GM19372 (cell line): ENCODE results near the gene SLC6A3.
"Not testable (repeated sequence)": the region's sequence is repeated elsewhere in the genome, so short reads cannot be mapped to it uniquely, and the experiment has no call there.

Source experiments
- ATAC-seq: cut with Tn5 transposase; IDR thresholded peaks from one replicate; pipeline ENCODE4 v1.9.1; 2021; ENCODE audit warnings: mild to moderate bottlenecking, low read depth, moderate library complexity; ENCODE audit not compliant: unreplicated experiment

Gene SLC6A3

DNA sequence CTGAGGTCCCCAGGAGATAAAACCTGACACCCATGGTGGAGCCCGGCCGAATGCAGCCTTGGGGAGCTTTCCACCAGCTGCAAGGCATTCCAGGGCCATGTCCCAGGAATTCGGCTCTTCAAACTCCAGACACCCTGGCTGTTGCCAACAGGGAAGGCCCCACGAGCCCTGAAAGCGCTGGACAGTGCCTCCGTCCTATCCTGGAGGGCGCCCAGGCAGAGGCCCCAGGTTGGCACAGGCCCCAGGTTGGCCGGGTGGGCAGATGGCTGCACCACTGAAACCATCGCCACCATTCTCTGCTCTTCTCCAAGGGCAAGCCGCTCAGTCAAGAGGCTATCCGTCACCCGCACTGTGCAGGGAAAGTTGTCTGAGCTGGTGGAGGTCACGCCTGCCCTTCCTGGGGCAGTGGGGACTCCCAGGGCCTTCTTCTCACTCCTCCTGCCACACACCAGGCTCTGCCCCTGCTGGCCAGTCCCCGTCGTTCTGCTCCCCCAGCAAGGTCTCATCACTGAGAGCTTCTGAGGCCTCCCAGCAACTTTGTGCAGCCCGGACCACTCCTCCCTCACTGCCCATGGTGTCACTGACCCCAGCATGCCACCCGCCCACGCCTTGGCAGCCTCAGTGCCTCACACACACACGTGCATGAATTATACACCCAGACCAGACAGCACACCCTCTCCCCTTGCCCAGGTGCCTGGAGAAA is 21.2 kb downstream of the SLC6A3 start:
- no peak for ATAC-seq

DNA sequence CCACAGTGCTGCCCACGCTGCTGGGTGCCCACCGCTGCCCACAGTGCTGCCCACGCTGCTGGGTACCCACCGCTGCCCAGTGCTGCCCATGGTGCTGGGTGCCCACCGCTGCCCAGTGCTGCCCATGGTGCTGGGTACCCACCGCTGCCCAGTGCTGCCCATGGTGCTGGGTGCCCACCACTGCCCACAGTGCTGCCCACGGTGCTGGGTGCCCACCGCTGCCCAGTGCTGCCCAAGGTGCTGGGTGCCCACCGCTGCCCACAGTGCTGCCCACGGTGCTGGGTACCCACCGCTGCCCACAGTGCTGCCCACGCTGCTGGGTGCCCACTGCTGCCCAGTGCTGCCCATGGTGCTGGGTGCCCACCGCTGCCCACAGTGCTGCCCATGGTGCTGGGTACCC is 22.7 kb downstream of the SLC6A3 start:
- ATAC-seq: not testable (repeated sequence)

DNA sequence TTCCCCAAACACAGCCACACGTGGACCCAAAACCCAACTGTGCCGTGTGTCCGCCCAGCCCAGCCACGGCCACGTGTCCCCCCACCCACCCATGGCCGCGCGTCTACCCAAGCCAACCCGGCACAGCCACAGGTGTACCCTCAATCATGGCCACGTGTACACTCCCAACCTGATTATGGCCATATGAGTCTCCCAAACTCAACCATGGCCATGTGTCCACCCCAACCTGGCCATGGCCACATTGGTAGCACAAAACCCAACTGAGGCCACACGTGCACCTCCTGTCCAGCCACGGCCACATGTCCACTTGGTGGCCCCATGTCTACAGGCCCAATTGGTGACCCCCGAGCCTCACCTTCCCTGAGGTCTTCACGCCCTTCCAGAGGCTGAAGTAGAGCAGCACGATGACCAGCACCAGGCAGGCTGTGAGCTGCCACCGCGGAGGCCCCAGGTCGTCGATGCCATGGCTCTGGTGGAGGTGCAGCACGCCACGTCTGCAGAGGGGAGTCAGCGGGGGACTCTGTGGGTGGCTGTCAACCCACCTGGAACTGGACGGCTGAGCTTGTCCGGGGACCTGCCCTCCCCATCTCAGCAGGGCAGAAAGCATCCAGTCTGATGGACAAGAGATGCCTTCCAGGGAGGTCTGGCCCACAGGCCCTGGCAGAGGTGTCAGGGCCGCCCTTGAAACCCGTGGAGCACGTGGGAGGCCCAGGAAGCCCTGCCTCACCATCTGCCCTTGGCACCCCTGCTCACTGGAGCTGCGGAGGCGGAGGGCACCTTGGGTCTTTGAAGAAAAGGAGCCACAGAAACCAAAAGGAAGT is 23.5 kb downstream of the SLC6A3 start:
- ATAC-seq: no peak

DNA sequence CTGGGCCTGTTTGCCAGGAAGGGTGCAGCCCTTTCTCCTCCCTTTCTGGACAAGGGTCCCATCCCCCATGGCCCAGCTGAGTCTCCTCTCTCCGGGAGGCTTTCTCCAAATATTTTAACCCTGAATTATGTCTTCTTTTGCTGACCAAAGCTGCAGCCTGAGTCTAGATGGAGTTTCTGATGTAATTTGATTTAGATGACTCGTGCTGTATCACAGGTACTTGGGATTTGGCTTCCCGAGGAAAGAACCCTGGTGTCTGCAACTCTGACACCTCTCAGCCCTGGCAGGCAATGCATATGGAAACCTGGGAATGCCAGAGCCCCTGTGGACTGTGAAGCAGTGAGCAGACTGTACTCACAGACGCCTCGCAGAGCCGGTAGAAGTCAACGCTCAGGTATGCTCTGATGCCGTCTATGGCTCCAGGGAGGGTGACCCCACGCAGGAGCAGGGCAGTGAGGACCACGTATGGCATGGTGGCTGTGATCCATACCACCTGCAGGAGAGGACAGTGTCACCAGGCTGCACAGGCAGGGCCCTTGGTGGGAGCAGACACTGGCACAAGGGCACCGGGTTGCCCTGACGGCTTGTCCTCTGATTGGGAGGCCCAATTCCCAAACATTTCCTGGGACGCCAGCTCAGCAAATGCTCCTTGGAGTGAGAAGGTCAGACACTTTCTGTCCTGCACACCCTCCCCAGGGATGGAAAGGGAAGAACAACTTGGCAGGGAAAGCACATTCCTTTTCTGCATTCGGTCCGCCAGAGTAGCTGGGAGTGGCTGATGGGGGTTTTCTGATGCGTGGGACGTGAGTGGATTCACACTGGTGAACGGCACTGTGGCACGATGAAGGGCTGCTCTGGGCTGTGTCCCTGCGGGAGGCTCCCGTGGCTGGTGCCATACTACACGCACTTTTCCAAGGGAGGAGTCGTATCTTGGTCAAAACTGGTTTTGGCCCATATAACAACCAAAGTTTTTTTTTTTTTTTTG is 24.7 kb downstream of the SLC6A3 start:
- no peak for ATAC-seq

DNA sequence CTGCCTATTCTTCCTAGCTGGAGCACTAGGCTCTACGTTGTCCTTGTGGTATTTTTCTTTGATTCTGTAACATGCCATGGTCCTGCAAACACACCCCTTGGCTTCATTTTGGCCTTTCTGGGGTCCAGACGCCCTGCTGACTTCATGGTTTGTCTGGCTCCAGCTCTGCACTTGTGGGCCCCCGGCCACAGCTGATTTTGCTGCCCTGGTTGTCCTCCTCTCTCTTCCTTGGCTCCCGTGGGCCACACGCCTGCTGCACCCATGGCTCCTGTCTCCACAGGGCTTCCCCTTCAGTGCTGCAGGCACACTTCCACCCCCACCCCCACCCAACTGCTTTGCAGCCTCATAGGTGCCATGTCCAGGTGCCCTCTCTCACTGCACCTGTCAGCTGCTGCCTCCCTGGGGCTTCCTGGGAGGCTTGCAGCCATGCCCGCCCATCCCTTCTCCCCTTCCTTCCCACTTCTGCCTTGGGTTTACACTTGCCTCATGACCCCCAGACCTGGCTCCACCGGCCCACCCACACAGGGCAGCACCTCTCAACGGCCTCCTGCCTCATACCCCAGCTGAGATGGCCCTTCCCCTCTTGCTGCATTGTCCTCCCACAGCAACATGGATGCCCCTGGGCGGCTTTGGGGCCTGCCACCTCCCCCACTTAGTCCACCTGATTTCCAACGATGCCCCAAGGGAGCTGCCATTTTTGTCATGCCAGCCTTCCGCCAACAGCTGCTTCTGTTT is 25.6 kb downstream of the SLC6A3 start:
- ATAC-seq: no peak

DNA sequence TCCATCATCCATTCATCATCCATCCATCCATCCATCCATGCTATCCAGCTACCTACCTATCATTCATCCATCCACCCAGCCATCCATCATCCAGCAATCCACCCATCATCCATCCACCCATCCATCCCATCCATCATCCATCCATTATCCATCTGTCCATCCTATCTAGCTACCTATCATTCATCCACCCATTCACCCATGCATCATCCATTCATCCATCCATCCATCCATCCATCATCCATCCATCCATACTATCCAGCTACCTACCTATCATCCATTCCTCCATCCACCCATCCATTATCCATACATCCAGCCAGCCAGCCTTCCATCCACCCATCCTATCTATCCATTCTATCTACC is 26.3 kb downstream of the SLC6A3 start:
- ATAC-seq: no peak

DNA sequence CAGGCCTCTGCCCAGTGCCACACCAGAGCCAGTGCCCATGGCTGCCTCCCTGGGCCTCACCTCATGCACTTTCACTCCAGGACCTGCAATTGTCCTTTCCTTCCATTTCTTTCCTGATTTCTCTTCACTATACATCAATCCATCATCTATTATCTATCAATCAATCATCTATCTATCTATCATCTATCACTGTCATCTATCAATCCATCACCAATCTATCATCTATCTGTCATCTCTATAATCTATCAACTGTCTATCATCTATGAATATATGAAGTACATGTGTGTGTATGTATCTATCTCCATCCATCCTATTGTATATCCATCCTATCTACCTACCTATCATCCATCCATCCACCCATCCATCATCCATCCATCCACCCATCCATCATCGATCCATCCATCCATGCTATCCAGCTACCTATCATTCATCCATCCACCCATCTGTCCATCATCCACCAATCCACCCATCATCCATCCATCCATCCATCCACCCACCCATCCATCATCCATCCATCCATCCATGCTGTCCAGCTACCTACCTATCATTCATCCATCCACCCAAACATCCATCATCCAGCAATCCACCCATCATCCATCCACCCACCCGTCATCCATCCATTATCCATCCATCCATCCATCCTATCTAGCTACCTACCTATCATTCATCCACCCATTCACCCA is 26.9 kb downstream of the SLC6A3 start:
- ATAC-seq: no peak

DNA sequence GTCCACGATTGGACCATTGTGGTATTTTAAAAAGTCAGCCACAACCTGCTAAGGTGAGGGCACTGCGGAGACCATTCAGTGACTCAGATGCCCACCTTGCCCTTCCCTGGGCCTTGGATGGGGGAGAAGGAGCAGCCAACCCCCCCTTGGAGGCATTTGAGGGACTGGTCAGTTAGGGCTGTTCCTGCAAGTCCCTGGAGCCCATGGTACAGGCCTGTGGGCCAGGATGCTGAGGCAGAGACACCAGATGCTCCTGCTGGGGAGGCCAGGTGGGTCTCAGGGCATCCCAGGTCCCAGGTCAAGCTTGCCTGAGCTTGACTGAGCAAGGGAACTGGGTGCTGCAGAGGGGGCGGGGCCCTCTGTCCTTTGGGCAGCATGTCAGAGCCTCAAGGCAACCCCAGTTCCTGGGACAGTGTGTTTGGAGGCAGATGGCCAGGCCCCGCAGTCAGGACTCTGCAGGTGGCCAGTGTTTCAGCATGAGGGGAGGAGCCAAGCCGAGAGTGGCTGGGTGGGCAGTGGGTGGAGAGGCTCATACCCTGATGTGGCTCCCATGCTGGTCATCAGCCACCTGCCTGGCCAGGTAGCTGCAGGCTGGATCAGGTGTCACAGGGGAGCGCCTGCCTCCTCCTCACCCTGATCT is 27.5 kb downstream of the SLC6A3 start:
- ATAC-seq: no peak

DNA sequence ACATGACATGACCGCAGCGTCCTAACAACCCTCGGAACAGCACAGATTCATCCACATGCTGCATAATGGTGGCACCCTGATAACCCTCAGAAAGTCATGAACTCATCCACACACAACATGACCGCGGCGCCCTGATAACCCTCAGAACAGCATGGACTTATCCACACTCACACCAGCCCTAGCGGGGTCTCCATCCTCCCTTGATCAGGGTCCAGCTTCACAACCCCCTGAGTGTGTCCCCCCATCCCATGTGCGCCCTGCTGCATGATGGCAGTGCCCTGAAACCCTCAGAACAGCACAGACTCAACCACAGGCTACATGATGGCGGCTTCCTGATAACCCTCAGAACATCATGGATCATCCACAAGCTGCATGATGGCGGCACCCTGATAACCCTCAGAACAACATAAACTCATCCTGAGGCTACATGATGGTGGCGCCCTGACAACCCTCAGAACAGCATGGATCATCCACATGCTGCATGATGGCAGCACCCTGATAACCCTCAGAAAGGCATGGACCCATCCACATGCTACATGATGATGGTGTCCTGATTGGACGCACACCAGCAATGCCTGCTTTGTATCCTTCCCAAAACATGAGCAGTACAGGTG is 28.3 kb downstream of the SLC6A3 start:
- no peak for ATAC-seq

DNA sequence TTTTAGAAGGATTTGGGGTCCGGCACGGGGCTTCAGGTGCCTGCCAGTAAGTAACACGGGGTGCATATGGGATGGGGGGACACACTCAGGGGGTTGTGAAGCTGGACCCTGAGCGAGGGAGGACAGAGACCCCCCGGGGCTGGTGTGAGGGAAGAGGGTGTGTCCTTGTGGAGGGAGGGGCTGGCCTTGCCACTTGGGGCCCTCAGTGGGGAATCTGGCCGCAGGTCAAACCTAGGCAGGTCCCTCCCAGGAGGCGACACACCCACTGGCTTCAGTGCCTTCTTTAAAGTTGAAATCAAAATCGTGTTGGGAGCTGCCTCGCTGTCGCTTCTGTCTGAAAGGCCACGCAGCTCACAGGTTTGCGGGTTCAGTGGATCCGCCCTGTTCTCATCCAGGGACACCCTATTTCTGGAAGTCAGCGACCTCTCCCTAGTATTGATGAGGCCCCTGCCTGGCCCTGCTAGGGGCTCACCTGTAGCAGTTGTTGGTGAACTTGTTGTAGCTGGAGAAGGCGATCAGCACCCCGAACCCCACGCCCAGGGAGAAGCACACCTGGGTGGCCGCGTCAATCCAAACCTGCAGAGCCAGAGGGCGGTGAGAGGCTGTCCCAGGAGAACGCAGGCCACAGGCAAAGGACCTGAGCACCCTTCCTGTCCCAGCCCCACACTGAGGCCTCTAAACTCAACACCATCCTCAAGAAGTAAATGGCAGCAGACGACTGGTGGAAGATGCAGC is 29.4 kb downstream of the SLC6A3 start:
- ATAC-seq: no peak

DNA sequence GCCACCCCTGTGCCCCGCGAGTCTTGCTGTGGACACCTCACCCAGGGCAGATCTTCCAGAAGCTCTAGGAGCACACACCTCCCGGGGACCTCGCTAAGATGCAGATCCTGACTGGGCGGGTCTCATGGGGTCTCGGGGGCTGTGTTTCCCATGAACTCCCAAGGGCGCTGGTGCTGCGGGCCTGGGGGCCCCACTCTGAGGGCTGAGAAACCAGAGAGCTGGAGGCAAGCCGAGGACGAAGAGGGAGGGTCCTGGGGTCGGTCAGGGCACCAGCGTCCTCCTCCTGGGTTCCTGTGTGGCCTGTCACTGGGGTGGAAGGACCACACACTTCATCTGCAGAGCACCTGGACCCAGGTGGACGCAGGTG is 30.2 kb downstream of the SLC6A3 start:
- no peak for ATAC-seq

DNA sequence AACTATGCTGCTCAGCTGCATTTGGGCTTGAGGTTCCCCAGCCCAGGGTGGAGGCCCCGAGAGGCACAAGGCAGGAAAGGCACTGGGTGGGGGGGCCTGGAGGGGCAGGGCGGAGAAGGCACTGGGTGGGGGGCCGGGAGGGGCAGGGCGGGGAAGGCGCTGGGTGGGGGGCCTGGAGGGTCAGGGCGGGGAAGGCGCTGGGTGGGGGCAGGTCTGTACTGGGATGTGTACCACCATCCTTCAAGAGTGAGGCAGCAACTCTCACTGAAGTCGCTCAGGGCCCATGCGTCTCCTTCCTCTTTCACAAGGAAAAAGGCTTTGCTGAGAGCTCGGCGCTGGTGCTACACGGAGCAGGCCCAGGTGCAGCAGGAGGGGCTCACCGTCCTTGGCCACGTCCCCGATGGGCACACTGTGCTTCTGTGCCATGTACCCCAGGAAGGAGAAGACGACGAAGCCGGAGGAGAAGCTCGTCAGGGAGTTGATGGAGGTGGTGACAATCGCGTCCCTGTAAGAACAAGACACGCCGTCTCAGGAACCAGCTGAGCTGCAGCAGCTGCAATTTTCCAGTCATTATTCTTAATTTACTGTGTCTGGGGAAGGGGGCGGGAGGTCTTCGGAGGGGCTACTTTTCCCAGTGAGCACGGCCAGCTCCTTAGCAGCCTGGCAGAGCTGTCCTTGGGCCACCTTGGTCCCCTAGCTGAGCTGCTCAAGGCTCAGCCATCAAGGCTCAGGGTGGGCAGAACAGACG is 30.8 kb downstream of the SLC6A3 start:
- no peak for ATAC-seq

DNA sequence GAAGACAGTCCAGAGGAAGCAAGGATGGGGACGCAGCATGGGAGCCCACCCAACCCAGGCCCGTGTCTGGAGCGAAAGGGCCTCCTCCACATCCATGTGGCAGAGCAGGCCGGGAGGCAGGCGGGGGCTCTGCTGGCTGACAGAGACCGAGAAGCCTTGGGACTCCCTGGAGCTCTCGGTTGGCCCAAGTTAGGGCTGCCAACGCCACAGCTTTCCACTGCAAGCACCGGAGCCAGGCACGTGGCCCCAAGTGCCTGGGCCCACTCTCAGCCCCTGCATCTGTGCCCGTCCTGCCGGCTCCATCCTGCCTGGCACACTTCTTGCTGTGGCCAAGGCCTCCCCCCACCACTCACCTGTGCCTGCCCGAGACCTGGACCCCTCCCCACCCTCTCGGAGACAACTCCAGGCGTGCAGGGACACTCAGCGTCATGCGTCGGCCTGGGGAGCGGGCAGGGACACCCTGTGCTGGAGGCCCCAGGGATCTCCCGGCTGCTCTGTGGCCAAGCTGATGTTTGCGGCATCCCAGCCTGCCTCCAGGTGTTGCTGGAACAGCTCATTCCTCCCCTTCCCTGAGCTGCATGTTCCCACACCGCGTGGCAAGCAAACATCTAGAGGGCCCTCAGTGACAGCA is 31.5 kb downstream of the SLC6A3 start:
- no peak for ATAC-seq

DNA sequence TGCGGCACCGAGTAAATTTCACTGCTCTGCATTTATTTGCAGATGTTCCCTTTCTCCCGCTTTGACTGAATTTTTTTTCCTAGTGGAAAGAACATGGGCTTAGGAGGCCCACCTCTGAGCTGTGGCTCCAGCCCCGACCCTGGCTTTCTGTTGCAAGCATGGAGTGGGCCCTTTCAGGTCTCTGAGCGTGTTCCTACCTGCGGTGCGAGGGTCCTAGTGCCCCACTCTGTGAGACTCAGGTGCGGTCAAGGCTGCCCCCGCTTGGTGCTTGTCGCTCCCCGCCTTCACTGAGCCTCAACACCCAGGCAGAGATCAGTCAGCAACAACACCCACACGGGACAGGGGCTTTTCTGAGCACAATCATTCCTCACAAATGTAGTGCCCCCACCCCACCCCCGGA is 32.0 kb downstream of the SLC6A3 start:
- ATAC-seq: no peak

DNA sequence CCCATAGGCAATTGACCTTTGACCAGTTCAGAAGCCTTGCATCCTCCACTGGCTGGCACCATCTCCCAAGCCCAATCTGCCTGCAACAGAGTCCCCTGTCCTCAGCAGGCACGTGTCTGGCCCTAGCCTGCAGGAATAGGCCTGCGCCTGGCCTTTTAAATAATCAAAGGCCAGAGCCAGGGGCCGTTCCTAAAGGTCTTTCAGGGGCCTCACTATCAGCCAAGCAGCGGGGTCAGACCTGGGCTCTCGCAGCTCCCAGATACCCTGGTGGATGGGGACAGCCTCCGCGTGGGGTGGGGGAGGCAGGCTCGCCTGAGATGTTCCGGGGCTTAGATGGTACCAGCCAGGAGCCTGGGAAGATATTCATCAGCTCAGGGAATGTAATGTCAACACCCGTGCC is 32.6 kb downstream of the SLC6A3 start:
- ATAC-seq: no peak

DNA sequence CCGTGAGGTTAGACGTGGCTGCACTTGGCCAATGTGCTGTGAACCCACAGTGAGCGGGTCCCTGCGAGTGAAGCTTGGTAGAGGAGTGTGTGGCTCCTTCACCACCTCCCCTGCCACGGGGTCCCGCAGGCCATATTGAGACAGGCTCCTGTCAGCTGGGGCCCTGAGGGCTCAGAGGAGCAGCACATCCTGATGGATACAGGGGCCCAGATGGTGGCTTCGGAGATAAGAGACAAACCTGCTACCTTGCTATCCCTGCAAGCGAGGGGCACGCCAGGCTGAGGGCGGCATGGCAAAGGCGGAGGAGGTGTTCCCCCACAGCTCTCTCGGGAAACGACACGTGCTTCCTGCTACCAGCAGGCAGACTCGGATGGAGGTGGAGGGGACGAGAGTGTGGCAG is 33.1 kb downstream of the SLC6A3 start:
- no peak for ATAC-seq

DNA sequence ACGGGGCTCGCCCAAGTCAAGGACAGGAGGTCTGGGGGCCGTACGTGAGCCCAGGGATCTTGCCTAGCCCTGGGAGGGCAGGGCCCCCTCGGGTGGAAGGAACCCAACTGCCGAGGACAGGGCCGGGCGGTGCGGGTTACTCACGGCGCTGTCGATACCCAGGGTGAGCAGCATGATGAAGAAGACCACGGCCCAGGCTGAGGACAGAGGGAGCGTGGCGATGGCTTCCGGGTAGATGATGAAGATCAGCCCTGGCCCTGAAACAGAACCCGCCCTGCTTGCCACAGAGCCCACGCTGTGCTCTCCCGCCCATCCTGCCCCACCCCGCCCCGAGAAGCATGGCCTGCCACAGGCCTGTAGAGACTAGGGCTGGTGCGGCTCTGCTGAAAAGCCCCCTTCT is 34.1 kb downstream of the SLC6A3 start:
- no peak for ATAC-seq
